Ishikawa (cell line): ENCODE measurements around the gene STC2.

Experiments
- CEBPB ChIP-seq: IDR thresholded peaks from 2 replicates; pipeline ENCODE4 v1.6.1; 2012
- CREB1 ChIP-seq: IDR thresholded peaks from 2 replicates; pipeline ENCODE4 v1.6.1; 2012; ENCODE audit warnings: low read depth
- EGR1 ChIP-seq: IDR thresholded peaks from 2 replicates; pipeline ENCODE4 v1.6.1; 2012
- EP300 ChIP-seq: IDR thresholded peaks from 2 replicates; pipeline ENCODE4 v1.6.1; 2012; ENCODE audit warnings: borderline replicate concordance
- FOXM1 ChIP-seq: IDR thresholded peaks from 2 replicates; pipeline ENCODE4 v1.6.1; 2012; ENCODE audit warnings: low read depth, borderline replicate concordance
- NFIC ChIP-seq: IDR thresholded peaks from 2 replicates; pipeline ENCODE4 v1.6.1; 2012
- RAD21 ChIP-seq: IDR thresholded peaks from 2 replicates; pipeline ENCODE4 v1.6.1; 2012; ENCODE audit warnings: low read depth
- REST ChIP-seq: IDR thresholded peaks from 2 replicates; pipeline ENCODE4 v1.6.1; 2012; ENCODE audit warnings: low read depth, mild to moderate bottlenecking
- TAF1 ChIP-seq: IDR thresholded peaks from 2 replicates; pipeline ENCODE4 v1.6.1; 2012; ENCODE audit warnings: low read depth, mild to moderate bottlenecking
- TCF12 ChIP-seq: IDR thresholded peaks from 2 replicates; pipeline ENCODE4 v1.6.1; 2012; ENCODE audit warnings: low read depth
- TEAD4 ChIP-seq: IDR thresholded peaks from 2 replicates; pipeline ENCODE4 v1.6.1; 2012
- USF1 ChIP-seq: IDR thresholded peaks from 2 replicates; pipeline ENCODE4 v1.6.1; 2012
- YY1 ChIP-seq: IDR thresholded peaks from 2 replicates; pipeline ENCODE4 v1.6.1; 2012; ENCODE audit warnings: low read depth
- ZBTB7A ChIP-seq: IDR thresholded peaks from 2 replicates; pipeline ENCODE4 v1.6.1; 2012; ENCODE audit warnings: low read depth
- TF ChIP-seq, protein P1 (sequence below): IDR thresholded peaks from 2 replicates; pipeline ENCODE4 v1.6.1; 2012

The STC2 gene

GRCh38 chr5:173352366-173353349, 24.4 kb upstream of the STC2 start:
- TF ChIP-seq REST, result no peak
- no peak for TF ChIP-seq TAF1
- TF ChIP-seq RAD21, result no peak
- no peak for TF ChIP-seq TCF12
- TF ChIP-seq CREB1, result no peak
- TF ChIP-seq EGR1, result no peak
- TF ChIP-seq, protein P1, sequence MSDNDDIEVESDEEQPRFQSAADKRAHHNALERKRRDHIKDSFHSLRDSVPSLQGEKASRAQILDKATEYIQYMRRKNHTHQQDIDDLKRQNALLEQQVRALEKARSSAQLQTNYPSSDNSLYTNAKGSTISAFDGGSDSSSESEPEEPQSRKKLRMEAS, result no peak
- TF ChIP-seq EP300, result no peak
- no peak for TF ChIP-seq USF1
- no peak for TF ChIP-seq YY1
- no peak for TF ChIP-seq ZBTB7A
- TF ChIP-seq TEAD4, result no peak
- TF ChIP-seq FOXM1, result no peak
- no peak for TF ChIP-seq NFIC
- TF ChIP-seq CEBPB, result no peak

- TF ChIP-seq ZBTB7A (no peak), EP300 (no peak), TAF1 (no peak), NFIC (no peak), FOXM1 (no peak), YY1 (no peak)
These were observed 14.9 kb upstream of the STC2 start for GRCh38 chr5:173342813-173343755.

DNA sequence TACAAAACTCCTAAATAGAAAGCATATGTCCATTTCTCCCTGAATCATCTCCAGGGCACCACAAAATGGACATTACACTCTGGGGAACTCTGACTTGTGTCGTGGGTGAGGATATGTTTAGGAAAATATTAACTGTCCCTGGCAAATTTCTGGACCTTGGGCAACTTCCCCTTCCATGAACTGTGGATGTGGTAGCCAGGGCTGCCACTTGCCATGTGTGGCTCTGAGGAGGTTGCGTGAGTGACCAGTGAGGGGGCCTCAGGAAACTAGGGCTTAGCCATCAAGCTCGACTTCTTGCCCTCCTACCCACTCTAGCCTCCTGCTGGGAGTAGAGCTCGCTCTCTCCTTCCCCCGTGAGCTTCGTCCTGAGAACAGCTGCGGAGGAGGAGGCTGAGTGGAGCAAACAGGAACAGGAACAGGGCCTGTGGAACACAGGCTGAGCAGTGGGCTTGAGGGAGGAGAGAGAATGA, 13.8 kb upstream of the STC2 start:
- no peak for TF ChIP-seq FOXM1
- no peak for TF ChIP-seq CREB1
- no peak for TF ChIP-seq REST
- no peak for TF ChIP-seq RAD21
- TF ChIP-seq USF1, result no peak
- TF ChIP-seq NFIC, result no peak
- TF ChIP-seq, protein P1, result no peak
- no peak for TF ChIP-seq TAF1
- no peak for TF ChIP-seq EP300
- no peak for TF ChIP-seq EGR1
- TF ChIP-seq CEBPB, result no peak

DNA sequence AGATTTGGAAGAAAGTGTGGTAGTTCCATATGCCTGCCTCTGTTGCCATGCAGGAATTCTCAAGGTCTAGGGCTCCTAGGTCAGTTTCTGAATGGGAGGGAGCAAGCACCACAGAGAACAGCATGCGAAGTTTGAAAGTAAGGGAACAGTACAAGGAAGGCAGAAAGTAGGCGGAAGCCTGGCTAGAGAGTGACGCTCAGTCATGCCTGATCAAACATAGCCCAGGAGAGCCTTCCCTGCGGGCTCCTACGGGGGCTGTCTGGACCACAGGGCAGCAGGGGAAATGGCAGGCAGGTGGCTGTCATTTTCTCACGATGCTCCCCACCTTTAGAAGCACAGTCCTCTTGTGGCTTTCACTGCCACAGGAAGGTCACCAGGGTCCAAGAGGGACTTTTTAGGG, 12.8 kb upstream of the STC2 start:
- TF ChIP-seq FOXM1, result no peak
- TF ChIP-seq, protein P1, result no peak
- no peak for TF ChIP-seq ZBTB7A
- TF ChIP-seq RAD21, result no peak
- no peak for TF ChIP-seq TEAD4
- no peak for TF ChIP-seq CEBPB

- TF ChIP-seq ZBTB7A (no peak), TCF12 (no peak), USF1 (no peak), CREB1 (no peak), EP300 (no peak), NFIC (no peak), REST (no peak)
- TF ChIP-seq, protein P1, result no peak
These were observed 12.2 kb upstream of the STC2 start for GRCh38 chr5:173340451-173340850.
